Tibial nerve (tissue), 4 donors: Measurements from ENCODE around the gene IGFBPL1. TPM values are rescaled to one million over a fixed set of nuclear protein-coding genes. Genes with fewer than 3 reads are reported as not detected.
A peak's percentile ranks its signal among the peaks of the same experiment; 100 is the strongest.

Experiments used
- DNase-seq, 2 donors: peaks; one replicate each; pipeline ENCODE4 v3.0.0-alpha.2; 2019; ENCODE audit warnings: low spot score in 2 of 2
- H3K27ac ChIP-seq, 4 donors: fragments of 200-600 bp; sonication (generic) in 3 of 4; one replicate each; pipeline ENCODE4 v1.5.1; 2017 to 2019; ENCODE audit warnings: mild to moderate bottlenecking in 1 of 4
- H3K27me3 ChIP-seq, 2 donors: fragments of 200-600 bp; sonication (generic) in 1 of 2; one replicate each; pipeline versions ENCODE4 v1.5.1 to v1.6.0; 2017 to 2019
- H3K36me3 ChIP-seq, 3 donors: fragments of 200-600 bp; sonication (generic); one replicate each; pipeline ENCODE4 v1.5.1; 2018 to 2019
- H3K4me1 ChIP-seq, 4 donors: fragments of 200-600 bp; sonication (generic) in 3 of 4; one replicate each; pipeline ENCODE4 v1.5.1; 2017 to 2019
- H3K4me3 ChIP-seq, 4 donors: fragments of 200-600 bp; sonication (generic) in 3 of 4; one replicate each; pipeline ENCODE4 v1.5.1; 2017 to 2019; ENCODE audit warnings: mild to moderate bottlenecking in 1 of 4, moderate library complexity in 1 of 4
- H3K9me3 ChIP-seq, 4 donors: fragments of 200-600 bp; sonication (generic) in 3 of 4; one replicate each; pipeline ENCODE4 v1.5.1; 2017 to 2019
- EP300 ChIP-seq, 2 donors: sonication (generic); formaldehyde crosslinking; IDR thresholded peaks; one replicate each; pipeline ENCODE4 v1.6.1; 2017; ENCODE audit warnings: antibody characterized with exemption in 2 of 2, mild to moderate bottlenecking in 1 of 2
- POLR2A ChIP-seq, 2 donors: fragments of 450-650 bp; IDR thresholded peaks; one replicate each; pipeline ENCODE4 v1.6.1; 2017; ENCODE audit warnings: antibody characterized with exemption in 2 of 2, mild to moderate bottlenecking in 2 of 2, moderate library complexity in 2 of 2
- WGBS, 2 donors: methylation state at CpG; one replicate each; pipeline ENCODE4 v1.1.5; 2018; 5-methylcytosine and 5-hydroxymethylcytosine counted together
- total RNA-seq, 4 donors: library from RNA; depleted of rRNA; stranded (reverse); fragments of >200 nt; gene quantifications; one replicate each; pipeline ENCODE4 v1.1.0, GENCODE V29; 2016
- TF ChIP-seq, protein P1 (sequence below), 5 experiments: fragments of 200-600 bp in 3 of 5; fragments of 450-650 bp in 2 of 5; sonication (generic) in 3 of 5; IDR thresholded peaks; one replicate each; pipeline ENCODE4 v1.5.1; 2016 to 2019; ENCODE audit warnings: antibody characterized with exemption in 5 of 5, mild to moderate bottlenecking in 3 of 5, moderate library complexity in 2 of 5

The IGFBPL1 gene
- total RNA-seq, 4 donors from 2014 or later: 0.60 TPM; not detected in 3

DNA sequence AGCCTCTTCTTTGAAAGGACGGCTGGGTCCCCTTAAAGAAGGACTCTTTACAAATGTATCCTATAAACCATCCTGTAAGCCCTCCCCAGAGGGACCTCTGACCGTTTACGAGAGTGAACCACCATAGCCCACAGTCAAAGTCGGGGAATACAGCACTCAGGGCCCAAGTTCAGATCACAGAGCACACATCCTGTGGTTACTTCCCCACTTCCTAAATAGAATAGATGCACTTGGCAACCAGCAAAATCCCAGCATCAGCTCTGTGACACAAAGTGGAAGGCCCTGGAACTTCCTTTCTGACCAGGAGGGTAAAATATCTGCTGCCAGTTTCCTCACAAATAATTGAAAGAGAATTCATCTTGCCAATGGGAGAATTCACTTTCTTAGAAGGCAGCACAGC lies 6.9 kb upstream of the IGFBPL1 start:
- H3K36me3 ChIP-seq: no peaks in the 10 kb centered on the region
- no peaks in the 10 kb centered on the region for H3K4me1 ChIP-seq
- 52 to 60% methylated on average over 4 of the region's 4 CpGs for WGBS, 2 donors
- no peaks in the 10 kb centered on the region for H3K27me3 ChIP-seq
- H3K27ac ChIP-seq: no peak overlapping the region
- H3K4me3 ChIP-seq: no peak overlapping the region
- DNase-seq: no peak
- H3K9me3 ChIP-seq: no peaks in the 10 kb centered on the region
- TF ChIP-seq EP300 (IDR thresholded peaks at IDR 0.05) (no peak), POLR2A (IDR thresholded peaks at IDR 0.05) (no peak)
- TF ChIP-seq, protein P1, sequence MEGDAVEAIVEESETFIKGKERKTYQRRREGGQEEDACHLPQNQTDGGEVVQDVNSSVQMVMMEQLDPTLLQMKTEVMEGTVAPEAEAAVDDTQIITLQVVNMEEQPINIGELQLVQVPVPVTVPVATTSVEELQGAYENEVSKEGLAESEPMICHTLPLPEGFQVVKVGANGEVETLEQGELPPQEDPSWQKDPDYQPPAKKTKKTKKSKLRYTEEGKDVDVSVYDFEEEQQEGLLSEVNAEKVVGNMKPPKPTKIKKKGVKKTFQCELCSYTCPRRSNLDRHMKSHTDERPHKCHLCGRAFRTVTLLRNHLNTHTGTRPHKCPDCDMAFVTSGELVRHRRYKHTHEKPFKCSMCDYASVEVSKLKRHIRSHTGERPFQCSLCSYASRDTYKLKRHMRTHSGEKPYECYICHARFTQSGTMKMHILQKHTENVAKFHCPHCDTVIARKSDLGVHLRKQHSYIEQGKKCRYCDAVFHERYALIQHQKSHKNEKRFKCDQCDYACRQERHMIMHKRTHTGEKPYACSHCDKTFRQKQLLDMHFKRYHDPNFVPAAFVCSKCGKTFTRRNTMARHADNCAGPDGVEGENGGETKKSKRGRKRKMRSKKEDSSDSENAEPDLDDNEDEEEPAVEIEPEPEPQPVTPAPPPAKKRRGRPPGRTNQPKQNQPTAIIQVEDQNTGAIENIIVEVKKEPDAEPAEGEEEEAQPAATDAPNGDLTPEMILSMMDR (IDR thresholded peaks at IDR 0.05): no peak

DNA sequence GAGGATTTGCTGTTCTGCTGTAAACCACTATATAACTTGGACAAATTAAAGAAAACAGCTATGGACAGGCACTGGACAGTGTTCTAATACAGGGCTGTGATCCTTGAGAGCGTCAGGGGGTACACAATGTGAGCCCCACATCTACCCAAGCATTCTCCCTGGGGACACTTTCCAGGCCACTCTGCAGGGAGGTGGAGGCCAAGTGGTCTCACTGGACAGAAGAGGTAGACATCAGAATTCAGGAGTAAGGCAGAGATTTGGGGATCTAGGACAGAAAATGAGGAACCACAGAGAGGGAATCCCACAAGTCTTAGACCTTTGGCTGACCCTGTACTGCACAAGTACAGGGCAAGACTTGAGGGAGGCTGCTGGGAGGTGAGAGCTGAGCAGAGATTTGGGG lies 3.8 kb upstream of the IGFBPL1 start:
- no peaks in the 10 kb centered on the region for H3K9me3 ChIP-seq
- no peak for TF ChIP-seq EP300 (IDR thresholded peaks at IDR 0.05)
- no peak for TF ChIP-seq POLR2A (IDR thresholded peaks at IDR 0.05)
- TF ChIP-seq, protein P1 (IDR thresholded peaks at IDR 0.05): no peak
- H3K4me1 ChIP-seq: peaks cover 0 to 4% (median 0%) of the 10 kb centered on the region in 4 donors
- H3K36me3 ChIP-seq: no peaks in the 10 kb centered on the region
- H3K27me3 ChIP-seq: peaks cover 0 to 24% of the 10 kb centered on the region in 2 donors
- no peak for DNase-seq
- H3K4me3 ChIP-seq: no peak overlapping the region
- 82 to 85% methylated on average over 1 of the region's 1 CpG for WGBS, 2 donors
- no peak overlapping the region for H3K27ac ChIP-seq

DNA sequence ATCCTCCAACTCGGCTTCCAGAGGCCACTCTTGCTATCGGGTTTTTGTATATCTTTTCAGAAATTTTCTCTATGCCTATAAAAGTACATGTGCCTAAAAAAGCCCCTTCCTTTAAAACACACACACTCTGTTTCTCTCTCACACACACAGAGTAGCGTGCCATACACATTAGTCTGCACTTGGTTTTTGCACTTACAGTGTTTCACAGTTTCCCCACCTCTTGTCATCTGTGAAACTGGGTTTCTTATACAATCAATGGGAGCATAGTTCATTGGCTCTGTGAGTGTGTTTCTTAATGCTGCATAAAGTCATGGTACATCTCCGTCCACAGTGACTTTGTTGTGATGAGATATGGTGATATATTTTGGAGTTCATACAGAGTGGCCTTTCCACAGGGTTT lies 664 bp upstream of the IGFBPL1 start:
- Histone ChIP-seq H3K4me1 (peaks cover 0 to 4% (median 0%) of the 10 kb centered on the region in 4 donors), H3K4me3 (no peak overlapping the region), H3K9me3 (no peaks in the 10 kb centered on the region), H3K27ac (no peak overlapping the region), H3K36me3 (no peaks in the 10 kb centered on the region), H3K27me3 (peaks cover 0 to 41% of the 10 kb centered on the region in 2 donors)
- TF ChIP-seq POLR2A (IDR thresholded peaks at IDR 0.05): no peak
- no peak for TF ChIP-seq EP300 (IDR thresholded peaks at IDR 0.05)
- TF ChIP-seq, protein P1 (IDR thresholded peaks at IDR 0.05): no peak
- 78 to 79% methylated on average over 4 of the region's 4 CpGs for WGBS, 2 donors
- no peak for DNase-seq

DNA sequence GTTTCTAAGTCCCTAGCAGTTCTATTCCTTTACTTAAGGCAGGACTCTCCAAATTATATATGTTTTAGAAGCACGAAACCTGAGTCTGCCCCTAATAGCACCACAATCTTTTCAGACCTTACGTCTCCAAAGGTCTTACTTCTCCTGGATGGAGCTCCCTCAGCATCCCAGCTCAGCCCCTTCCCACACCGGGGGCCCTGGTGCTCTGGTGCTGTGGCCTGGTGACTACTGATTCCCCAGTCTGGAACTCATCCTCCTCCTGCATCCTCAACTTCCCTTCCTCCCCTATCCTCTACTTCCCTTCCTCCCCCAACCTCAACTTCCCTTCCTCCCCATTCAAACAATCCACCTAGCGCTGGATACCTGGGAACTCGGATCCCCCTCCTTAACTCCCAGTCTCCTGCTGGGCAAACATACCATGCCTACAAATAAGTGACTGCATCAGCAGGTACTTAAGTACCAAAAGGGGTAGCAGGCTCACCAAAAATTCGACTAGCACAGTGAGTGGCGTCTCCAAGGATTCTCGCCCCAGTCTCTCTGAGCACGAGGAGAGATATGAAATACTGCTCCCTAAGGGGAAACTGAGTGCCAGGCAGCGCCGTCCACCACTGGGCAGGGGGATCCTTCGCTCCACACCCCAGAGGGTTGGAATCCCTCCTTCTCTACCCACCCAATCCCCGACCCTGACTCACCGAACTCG lies 831 bp downstream of the IGFBPL1 start:
- Histone ChIP-seq H3K36me3 (no peaks in the 10 kb centered on the region), H3K9me3 (no peaks in the 10 kb centered on the region), H3K4me1 (peaks cover 0 to 4% (median 0%) of the 10 kb centered on the region in 4 donors), H3K4me3 (peak overlapping the region in 1 of 4 donors; percentile 48), H3K27ac (no peak overlapping the region), H3K27me3 (peaks cover 0 to 47% of the 10 kb centered on the region in 2 donors)
- DNase-seq: no peak
- 44 to 49% methylated on average over 11 to 13 of the region's 15 CpGs for WGBS, 2 donors
- TF ChIP-seq POLR2A (IDR thresholded peaks at IDR 0.05): no peak
- no peak for TF ChIP-seq EP300 (IDR thresholded peaks at IDR 0.05)
- TF ChIP-seq, protein P1 (IDR thresholded peaks at IDR 0.05): no peak

DNA sequence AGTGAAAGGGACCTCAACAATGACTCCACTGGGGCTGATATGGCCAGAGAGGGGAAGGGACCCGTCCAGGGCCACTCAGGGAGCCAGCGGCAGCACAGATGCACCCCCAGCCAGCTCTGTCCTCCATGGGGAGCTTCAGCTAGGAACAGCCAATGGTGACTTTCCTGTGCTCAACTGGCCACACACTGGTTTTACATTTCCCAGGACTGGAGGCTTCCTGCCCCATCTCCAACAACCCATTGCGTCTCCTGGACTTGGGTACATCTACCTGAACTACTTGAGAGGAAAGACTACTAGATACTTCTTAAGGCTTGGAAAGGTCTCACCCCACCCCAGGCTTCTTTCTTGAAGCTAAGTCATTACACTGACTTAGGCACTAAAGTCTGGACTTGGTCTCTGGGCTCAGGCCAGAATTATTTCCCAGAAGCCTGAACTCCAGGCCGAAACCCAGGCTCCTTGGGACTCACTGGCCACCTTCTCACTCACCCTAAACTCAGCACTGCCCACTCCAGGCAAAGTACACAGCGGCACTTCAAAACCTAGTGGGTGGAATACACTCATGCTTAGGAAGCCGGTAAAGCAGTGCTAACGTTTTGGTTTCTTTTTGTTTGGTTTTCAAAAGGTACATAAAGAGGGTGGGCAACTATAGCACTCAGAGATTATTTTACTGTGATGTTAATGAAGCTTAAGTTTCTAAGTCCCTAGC lies 1.5 kb downstream of the IGFBPL1 start:
- WGBS, 2 donors: 63 to 76% methylated on average over 7 of the region's 7 CpGs
- no peak overlapping the region for H3K27ac ChIP-seq

More for the DNA sequence above, 1.5 kb downstream of the IGFBPL1 start:
- Histone ChIP-seq H3K4me1 (peaks cover 0 to 4% (median 0%) of the 10 kb centered on the region in 4 donors), H3K4me3 (no peak overlapping the region), H3K36me3 (no peaks in the 10 kb centered on the region), H3K9me3 (no peaks in the 10 kb centered on the region), H3K27me3 (peaks cover 0 to 53% of the 10 kb centered on the region in 2 donors)
- DNase-seq: no peak
- TF ChIP-seq, protein P1 (IDR thresholded peaks at IDR 0.05): no peak
- no peak for TF ChIP-seq POLR2A (IDR thresholded peaks at IDR 0.05)
- no peak for TF ChIP-seq EP300 (IDR thresholded peaks at IDR 0.05)
